GM23338 (cell line): ENCODE data around the gene ACP3.

ENCODE experiments used
- CREB1 ChIP-seq: fragments of 250-450 bp; sonication (Bioruptor Pico); IDR thresholded peaks from 2 replicates; pipeline ENCODE4 v1.5.0; 2020; ENCODE audit warnings: low read depth, mild to moderate bottlenecking, moderate library complexity
- CTCF ChIP-seq, 2 experiments: fragments of 200-600 bp in 1 of 2; sonication (generic) in 1 of 2; conservative IDR thresholded peaks; 2 replicates each; pipeline versions ENCODE4 v1.5.1 to v1.6.1; 2016 to 2017; ENCODE audit warnings: antibody characterized with exemption in 2 of 2, low read depth in 2 of 2, mild to moderate bottlenecking in 2 of 2, moderate library complexity in 1 of 2
- EZH2phosphoT487 ChIP-seq: fragments of 200-600 bp; sonication (generic); IDR thresholded peaks from one replicate; pipeline ENCODE4 v1.8.1; 2018; ENCODE audit warnings: antibody characterized with exemption; ENCODE audit not compliant: unreplicated experiment
- POLR2AphosphoS5 ChIP-seq: IDR thresholded peaks from 2 replicates; pipeline ENCODE4 v1.6.1; 2016; ENCODE audit warnings: antibody characterized with exemption, low read depth

GRCh38 chr3:132350814-132351213 is 33.6 kb downstream of the ACP3 start:
- TF ChIP-seq POLR2AphosphoS5 (no peak), EZH2phosphoT487 (no peak), CTCF (conservative IDR thresholded peaks at IDR 0.05; ENCODE audit: low read depth in 2 of 2) (no peak), CREB1 (CRISPR knock-in tag) (no peak)
